Esophagus squamous epithelium (tissue), 4 donors: ENCODE data around the gene MAP3K9.

ENCODE experiments used
- CTCF ChIP-seq, 6 experiments: fragments of 450-650 bp in 4 of 6; fragments of 200-600 bp in 2 of 6; sonication (generic) in 2 of 6; IDR thresholded peaks; one replicate each; pipeline ENCODE4 v1.5.1; 2016 to 2019; ENCODE audit warnings: antibody characterized with exemption in 6 of 6, mild to moderate bottlenecking in 4 of 6, moderate library complexity in 4 of 6
- POLR2A ChIP-seq, 4 donors: fragments of 450-650 bp; IDR thresholded peaks; one replicate each; pipeline ENCODE4 v1.6.1; 2017; ENCODE audit warnings: antibody characterized with exemption in 4 of 4, mild to moderate bottlenecking in 4 of 4, moderate library complexity in 3 of 4

- TF ChIP-seq CTCF (IDR thresholded peaks at IDR 0.05): no peak
- no peak for TF ChIP-seq POLR2A (IDR thresholded peaks at IDR 0.05)
These were observed 109.7 kb downstream of the MAP3K9 start for GRCh38 chr14:70699646-70700045.
